Right lobe of liver (tissue), 6 donors: ENCODE results near the gene RUVBL2. TPM values are rescaled to one million over a fixed set of nuclear protein-coding genes. Genes with fewer than 3 reads are reported as not detected.
A peak's percentile ranks its signal among the peaks of the same experiment; 100 is the strongest.

Source experiments
- ATAC-seq, 4 donors: fragments of 200-7000 bp; cut with Tn5 transposase; one replicate each; pipeline ENCODE4 v1.9.1; 2020; ENCODE audit warnings: mild to moderate bottlenecking in 4 of 4, moderate library complexity in 4 of 4
- DNase-seq, 3 donors: peaks; one replicate each; pipeline ENCODE4 v3.0.0-alpha.2; 2020
- H3K27ac ChIP-seq, 3 donors: fragments of 200-600 bp; one replicate each; pipeline ENCODE4 v1.8.0; 2022
- H3K27me3 ChIP-seq, 2 donors: fragments of 200-600 bp; one replicate each; pipeline ENCODE4 v1.8.0; 2022
- H3K36me3 ChIP-seq, 4 donors: fragments of 200-600 bp; sonication (generic) in 1 of 4; one replicate each; pipeline versions ENCODE4 v1.5.1 to v1.8.0; 2017 to 2022; ENCODE audit warnings: control low read depth in 1 of 4
- H3K4me1 ChIP-seq, 4 donors: fragments of 200-600 bp; sonication (generic) in 1 of 4; one replicate each; pipeline versions ENCODE4 v1.5.1 to v1.8.0; 2017 to 2022; ENCODE audit warnings: control low read depth in 1 of 4
- H3K4me3 ChIP-seq, 3 donors: fragments of 200-600 bp; one replicate each; pipeline ENCODE4 v1.8.0; 2022
- H3K9me3 ChIP-seq, 4 donors: fragments of 200-600 bp; sonication (generic) in 1 of 4; one replicate each; pipeline versions ENCODE4 v1.5.1 to v1.8.0; 2017 to 2022; ENCODE audit warnings: control low read depth in 1 of 4
- CTCF ChIP-seq, 4 donors: fragments of 200-600 bp in 3 of 4; fragments of 450-650 bp in 1 of 4; IDR thresholded peaks; one replicate each; pipeline versions ENCODE4 v1.5.1 to v1.8.0; 2016 to 2022; ENCODE audit warnings: antibody characterized with exemption in 4 of 4, mild to moderate bottlenecking in 2 of 4
- POLR2A ChIP-seq: fragments of 450-650 bp; IDR thresholded peaks from one replicate; pipeline ENCODE4 v1.6.1; 2017; ENCODE audit warnings: antibody characterized with exemption, mild to moderate bottlenecking
- WGBS: methylation state at CpG from one replicate; pipeline ENCODE4 v1.1.6; 2018; ENCODE audit warnings: low coverage, low lambda C conversion rate; ENCODE audit not compliant: insufficient coverage; ENCODE audit errors: missing lambda C conversion rate; 5-methylcytosine and 5-hydroxymethylcytosine counted together
- intact Hi-C, 2 donors: fragments of 100-400 bp; cut with DNase I; formaldehyde crosslinking; loops; one replicate each; pipeline versions ENCODE4 v1.11.2 to v1.14.1; 2022
- long read RNA-seq: library from polyadenylated mRNA; unstranded; transcript quantifications from one replicate; pipeline ENCODE4 v2.0.0, GENCODE V29; 2019
- total RNA-seq, 6 experiments: library from RNA; depleted of rRNA in 2 of 6; stranded (reverse); fragments of >200 nt in 2 of 6; fragmentation: NEBNext Ultra II Directional in 3 of 6; extraction: Animal tissue kit (Norgen Biotek cat#: 25700) in 3 of 6; gene quantifications; one replicate each; pipeline versions ENCODE4 v1.1.0 to v1.2.4, GENCODE V29; 2016 to 2023
- donor health status: DM: no; HTN: yes; CAD: no.
- donor health status: DM: no; HTN: no; CAD: no.
- donor health status: DM: no; HTN: no; CAD: no.
- donor health status: DM: no; HTN: yes; CAD: no.
- donor health status: DM: no; HTN: yes; CAD: no.

Gene RUVBL2
- total RNA-seq, result 10 to 100 TPM; 22.8 to 66.7 (median 32.3) TPM
- long read RNA-seq, transcript RUVBL2-206 (15 exons, 2,009 nt), result major isoform, 11 of 16 reads
- long read RNA-seq, partial matches to known transcripts, result 2 of 16 reads
- long read RNA-seq, other reads (novel, unspliced or antisense), result 3 of 16 reads

GRCh38 chr19:48993175-48994034 is at the start of gene RUVBL2, which contains the start of gene GYS1:
TSS of gene RUVBL2 (plus strand) at chr19:48993887. CDS start at chr19:48993912, 25 bp downstream.
TSS of gene GYS1 (minus strand) at chr19:48993309. CDS start at chr19:48993112, 197 bp downstream.
- Histone ChIP-seq H3K36me3 (peaks cover 0 to 5% (median 0%) of the 10 kb centered on the region in 4 donors), H3K4me3 (peak within 1 kb of the TSS; percentile 85 to 89 (median 87)), H3K9me3 (no peaks in the 10 kb centered on the region), H3K4me1 (peaks cover 0 to 18% (median 11%) of the 10 kb centered on the region in 4 donors), H3K27me3 (no peaks in the 10 kb centered on the region), H3K27ac (peak within 1 kb of the TSS; percentile 94 to 99 (median 97))
- ATAC-seq (peak; percentile 87 to 95 (median 92)), DNase-seq (peak; percentile 100)
- TF ChIP-seq CTCF (IDR thresholded peaks at IDR 0.05) (peak; percentile 96 to 99 (median 98)), POLR2A (peak; percentile 92)
- intact Hi-C loops, result no loop called here
- WGBS, result 0% methylated on average over 18 of the region's 56 CpGs

GRCh38 chr19:48945415-48945814 is 48.3 kb upstream of the RUVBL2 start:
- Histone ChIP-seq H3K27me3 (no peaks in the 10 kb centered on the region), H3K27ac (no peak overlapping the region), H3K4me1 (no peaks in the 10 kb centered on the region), H3K36me3 (no peaks in the 10 kb centered on the region), H3K9me3 (no peaks in the 10 kb centered on the region), H3K4me3 (no peak overlapping the region)
- 63% methylated on average over 4 of the region's 5 CpGs for WGBS
- ATAC-seq, result no peak
- no peak for TF ChIP-seq CTCF (IDR thresholded peaks at IDR 0.05)
- TF ChIP-seq POLR2A, result no peak
- intact Hi-C loops, result no loop called here
- DNase-seq, result no peak

- no peaks in the 10 kb centered on the region for H3K36me3 ChIP-seq
- WGBS, result 83% methylated on average over 1 of the region's 2 CpGs
- H3K27me3 ChIP-seq, result no peaks in the 10 kb centered on the region
- H3K4me1 ChIP-seq, result no peaks in the 10 kb centered on the region
- intact Hi-C loops, result no loop called here
- no peak for DNase-seq
- TF ChIP-seq CTCF (IDR thresholded peaks at IDR 0.05), result no peak
- no peak for TF ChIP-seq POLR2A
- H3K9me3 ChIP-seq, result no peaks in the 10 kb centered on the region
- H3K27ac ChIP-seq, result no peak overlapping the region
- no peak overlapping the region for H3K4me3 ChIP-seq
- ATAC-seq, result no peak
Measured at GRCh38 chr19:48945817-48946216, 47.9 kb upstream of the RUVBL2 start.

- TF ChIP-seq POLR2A, result no peak
- TF ChIP-seq CTCF (IDR thresholded peaks at IDR 0.05), result no peak
- H3K9me3 ChIP-seq, result no peaks in the 10 kb centered on the region
- H3K27me3 ChIP-seq, result no peaks in the 10 kb centered on the region
- no peaks in the 10 kb centered on the region for H3K4me1 ChIP-seq
- WGBS, result 90% methylated on average over 2 of the region's 9 CpGs
- no peak for DNase-seq
- H3K36me3 ChIP-seq, result no peaks in the 10 kb centered on the region
- H3K27ac ChIP-seq, result no peak overlapping the region
- intact Hi-C loops, result no loop called here
- H3K4me3 ChIP-seq, result no peak overlapping the region
- ATAC-seq, result no peak
Measured at GRCh38 chr19:48946463-48947257, 47.0 kb upstream of the RUVBL2 start.
